Right lobe of liver (tissue), 4 donors: Measurements from ENCODE around the gene AHDC1.

Experiments used
- POLR2A ChIP-seq: fragments of 450-650 bp; IDR thresholded peaks from one replicate; pipeline ENCODE4 v1.6.1; 2017; ENCODE audit warnings: antibody characterized with exemption, mild to moderate bottlenecking
- TF ChIP-seq, protein P1 (sequence below), 4 donors: fragments of 200-600 bp in 3 of 4; fragments of 450-650 bp in 1 of 4; IDR thresholded peaks; one replicate each; pipeline versions ENCODE4 v1.5.1 to v1.8.0; 2016 to 2022; ENCODE audit warnings: antibody characterized with exemption in 4 of 4, mild to moderate bottlenecking in 2 of 4
- donor health status: DM: no; HTN: no; CAD: no.
- donor health status: DM: no; HTN: no; CAD: no.
- donor health status: DM: no; HTN: yes; CAD: no.

DNA sequence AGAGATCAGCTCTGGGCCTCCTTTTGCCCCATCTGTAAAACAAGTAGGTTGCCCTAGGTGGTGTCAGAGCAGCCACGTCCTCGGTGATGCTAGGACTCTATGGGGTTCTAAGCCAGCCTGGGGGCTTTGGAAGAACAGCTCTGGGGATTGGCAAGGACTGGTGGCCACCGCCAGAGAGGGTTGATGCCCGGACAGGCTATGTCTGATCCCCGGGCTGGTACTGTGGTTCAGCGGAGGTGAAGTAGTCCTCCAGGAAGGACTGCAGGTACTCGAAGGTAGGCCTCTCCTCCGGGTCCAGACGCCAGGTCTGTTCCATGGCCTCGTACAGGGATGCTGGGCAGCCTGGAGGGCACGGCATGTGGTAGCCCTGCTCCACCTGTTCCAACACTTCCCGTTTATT is 8.8 kb upstream of the AHDC1 start:
- TF ChIP-seq, protein P1, sequence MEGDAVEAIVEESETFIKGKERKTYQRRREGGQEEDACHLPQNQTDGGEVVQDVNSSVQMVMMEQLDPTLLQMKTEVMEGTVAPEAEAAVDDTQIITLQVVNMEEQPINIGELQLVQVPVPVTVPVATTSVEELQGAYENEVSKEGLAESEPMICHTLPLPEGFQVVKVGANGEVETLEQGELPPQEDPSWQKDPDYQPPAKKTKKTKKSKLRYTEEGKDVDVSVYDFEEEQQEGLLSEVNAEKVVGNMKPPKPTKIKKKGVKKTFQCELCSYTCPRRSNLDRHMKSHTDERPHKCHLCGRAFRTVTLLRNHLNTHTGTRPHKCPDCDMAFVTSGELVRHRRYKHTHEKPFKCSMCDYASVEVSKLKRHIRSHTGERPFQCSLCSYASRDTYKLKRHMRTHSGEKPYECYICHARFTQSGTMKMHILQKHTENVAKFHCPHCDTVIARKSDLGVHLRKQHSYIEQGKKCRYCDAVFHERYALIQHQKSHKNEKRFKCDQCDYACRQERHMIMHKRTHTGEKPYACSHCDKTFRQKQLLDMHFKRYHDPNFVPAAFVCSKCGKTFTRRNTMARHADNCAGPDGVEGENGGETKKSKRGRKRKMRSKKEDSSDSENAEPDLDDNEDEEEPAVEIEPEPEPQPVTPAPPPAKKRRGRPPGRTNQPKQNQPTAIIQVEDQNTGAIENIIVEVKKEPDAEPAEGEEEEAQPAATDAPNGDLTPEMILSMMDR (IDR thresholded peaks at IDR 0.05), result no peak
- TF ChIP-seq POLR2A, result no peak
